ENCODE results near the gene COQ9.

DNA sequence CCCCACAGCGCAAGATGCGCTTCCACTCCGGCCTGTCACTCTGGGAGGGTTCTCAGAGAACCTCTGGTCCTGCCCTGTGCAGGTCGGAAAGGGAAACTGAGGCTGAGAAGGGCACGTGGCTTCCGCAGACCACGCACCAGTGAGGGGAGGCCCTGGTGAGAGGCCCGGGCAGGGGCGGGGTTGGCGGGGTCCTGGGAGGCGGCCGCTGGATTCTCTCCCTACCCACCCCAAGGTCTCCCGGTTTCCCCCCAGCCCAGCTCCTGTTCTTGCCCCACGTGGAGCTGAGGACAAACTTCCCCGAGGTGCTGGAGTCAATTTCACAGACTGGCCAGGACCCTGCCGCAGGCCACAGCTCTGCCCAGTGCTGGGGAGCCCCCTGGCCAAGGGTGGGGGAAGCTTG is 31.2 kb upstream of the COQ9 start:
- TF ChIP-seq, protein P1, sequence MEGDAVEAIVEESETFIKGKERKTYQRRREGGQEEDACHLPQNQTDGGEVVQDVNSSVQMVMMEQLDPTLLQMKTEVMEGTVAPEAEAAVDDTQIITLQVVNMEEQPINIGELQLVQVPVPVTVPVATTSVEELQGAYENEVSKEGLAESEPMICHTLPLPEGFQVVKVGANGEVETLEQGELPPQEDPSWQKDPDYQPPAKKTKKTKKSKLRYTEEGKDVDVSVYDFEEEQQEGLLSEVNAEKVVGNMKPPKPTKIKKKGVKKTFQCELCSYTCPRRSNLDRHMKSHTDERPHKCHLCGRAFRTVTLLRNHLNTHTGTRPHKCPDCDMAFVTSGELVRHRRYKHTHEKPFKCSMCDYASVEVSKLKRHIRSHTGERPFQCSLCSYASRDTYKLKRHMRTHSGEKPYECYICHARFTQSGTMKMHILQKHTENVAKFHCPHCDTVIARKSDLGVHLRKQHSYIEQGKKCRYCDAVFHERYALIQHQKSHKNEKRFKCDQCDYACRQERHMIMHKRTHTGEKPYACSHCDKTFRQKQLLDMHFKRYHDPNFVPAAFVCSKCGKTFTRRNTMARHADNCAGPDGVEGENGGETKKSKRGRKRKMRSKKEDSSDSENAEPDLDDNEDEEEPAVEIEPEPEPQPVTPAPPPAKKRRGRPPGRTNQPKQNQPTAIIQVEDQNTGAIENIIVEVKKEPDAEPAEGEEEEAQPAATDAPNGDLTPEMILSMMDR (conservative IDR thresholded peaks at IDR 0.05 in 1 of 2, IDR thresholded peaks at IDR 0.05 in 1 of 2; ENCODE audit: low read depth in 1 of 2, low read length in 2 of 2) = no peak
- no peak for TF ChIP-seq EZH2 (IDR thresholded peaks at IDR 0.05; ENCODE audit: low read length, missing control alignments)

All from fibroblast of lung (primary cell).